ENCODE measurements around the gene MLEC.

The MLEC gene

DNA sequence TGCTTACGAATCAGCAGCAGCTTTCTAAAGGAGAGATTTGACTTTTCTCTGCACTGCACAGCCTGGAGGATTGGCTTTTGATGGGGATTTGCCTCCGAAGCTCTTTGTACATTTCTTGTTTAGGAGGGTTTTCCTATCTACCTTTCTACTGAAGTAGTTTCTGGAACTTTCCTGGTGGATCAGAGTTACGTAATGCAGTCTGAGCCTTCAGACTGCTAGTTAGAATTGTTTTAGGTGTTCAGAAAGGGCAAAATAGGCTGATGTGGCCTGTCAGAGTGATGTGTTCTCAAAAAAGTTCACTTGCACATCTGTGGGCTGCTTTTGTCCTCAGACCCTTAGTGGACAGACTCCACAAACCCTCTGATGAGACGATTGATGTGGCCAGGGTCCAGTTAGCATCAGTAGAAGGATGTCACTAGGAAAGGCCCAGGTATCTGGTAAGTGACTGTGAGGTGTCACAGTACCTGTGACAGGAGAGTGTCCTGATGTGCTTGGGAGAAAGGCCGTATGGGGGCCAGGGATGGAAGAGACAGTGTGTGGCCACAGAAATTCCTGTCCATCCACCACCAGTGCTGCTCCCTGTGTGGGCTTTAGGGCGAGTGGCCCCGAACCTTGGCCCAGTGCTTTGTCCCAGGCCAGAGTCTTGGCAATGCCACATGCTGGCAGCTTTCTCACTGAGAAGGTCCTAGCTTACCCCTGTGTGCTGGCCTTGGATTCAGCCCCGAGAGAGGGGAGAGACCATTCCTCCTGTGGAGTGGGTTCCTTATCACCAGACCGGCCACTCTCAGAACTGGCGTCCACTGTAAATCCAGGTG is 34.2 kb downstream of the MLEC start:
- Histone ChIP-seq H3K4me1 (ENCODE audit: insufficient read depth, low read length) (peaks cover 13% of the 10 kb centered on the region), H3K36me3 (ENCODE audit: insufficient read depth, low read length) (peaks cover 65% of the 10 kb centered on the region), H3K27me3 (ENCODE audit: insufficient read depth, low read length, poor library complexity) (no peaks in the 10 kb centered on the region), H2AFZ (ENCODE audit: low read depth, low read length) (no peak overlapping the region), H3K27ac (ENCODE audit: low read length) (no peak overlapping the region), H4K20me1 (ENCODE audit: insufficient read depth, low read length) (no peaks in the 10 kb centered on the region; the same call in 1 of the 2 replicates), H3K79me2 (ENCODE audit: insufficient read depth, low read length) (peaks cover 2% of the 10 kb centered on the region; the same call in 1 of the 2 replicates), H3K9me3 (ENCODE audit: insufficient read depth, low read length, severe bottlenecking) (no peaks in the 10 kb centered on the region), H3K9ac (ENCODE audit: low read depth, low read length) (no peak overlapping the region), H3K4me2 (ENCODE audit: insufficient read depth, low read length) (no peak overlapping the region), H3K4me3 (ENCODE audit: low read depth in 1 of 2, low read length in 2 of 2) (no peak overlapping the region)
- ATAC-seq (ENCODE audit: insufficient read depth, low read depth) = no peak
- DNase-seq = no peak
- TF ChIP-seq, protein P1, sequence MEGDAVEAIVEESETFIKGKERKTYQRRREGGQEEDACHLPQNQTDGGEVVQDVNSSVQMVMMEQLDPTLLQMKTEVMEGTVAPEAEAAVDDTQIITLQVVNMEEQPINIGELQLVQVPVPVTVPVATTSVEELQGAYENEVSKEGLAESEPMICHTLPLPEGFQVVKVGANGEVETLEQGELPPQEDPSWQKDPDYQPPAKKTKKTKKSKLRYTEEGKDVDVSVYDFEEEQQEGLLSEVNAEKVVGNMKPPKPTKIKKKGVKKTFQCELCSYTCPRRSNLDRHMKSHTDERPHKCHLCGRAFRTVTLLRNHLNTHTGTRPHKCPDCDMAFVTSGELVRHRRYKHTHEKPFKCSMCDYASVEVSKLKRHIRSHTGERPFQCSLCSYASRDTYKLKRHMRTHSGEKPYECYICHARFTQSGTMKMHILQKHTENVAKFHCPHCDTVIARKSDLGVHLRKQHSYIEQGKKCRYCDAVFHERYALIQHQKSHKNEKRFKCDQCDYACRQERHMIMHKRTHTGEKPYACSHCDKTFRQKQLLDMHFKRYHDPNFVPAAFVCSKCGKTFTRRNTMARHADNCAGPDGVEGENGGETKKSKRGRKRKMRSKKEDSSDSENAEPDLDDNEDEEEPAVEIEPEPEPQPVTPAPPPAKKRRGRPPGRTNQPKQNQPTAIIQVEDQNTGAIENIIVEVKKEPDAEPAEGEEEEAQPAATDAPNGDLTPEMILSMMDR (IDR thresholded peaks at IDR 0.05; ENCODE audit: borderline replicate concordance, extremely low read depth, low read length, poor library complexity, severe bottlenecking) = no peak
- no peak for TF ChIP-seq EZH2 (IDR thresholded peaks at IDR 0.05; ENCODE audit: borderline replicate concordance, low read depth, low read length, severe bottlenecking)

DNA sequence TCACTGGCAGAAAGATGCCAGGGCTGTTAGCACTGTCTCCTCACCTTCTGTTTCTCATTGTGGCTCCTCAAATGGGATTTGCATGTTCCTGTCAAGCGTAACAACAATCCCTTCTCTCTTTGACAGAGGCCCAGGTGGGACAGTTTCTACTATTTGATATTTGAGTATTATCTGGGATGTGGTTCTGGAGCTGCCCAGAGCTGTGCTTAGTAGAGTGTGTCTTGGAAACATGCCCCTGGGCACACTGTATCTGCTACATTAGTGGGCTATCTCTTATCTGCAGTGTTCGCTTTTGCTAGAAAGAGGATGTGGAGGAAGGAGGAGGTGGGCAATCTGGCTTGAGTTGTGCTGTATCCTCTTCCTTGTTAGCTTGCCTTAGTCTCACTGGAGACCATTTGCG is 34.9 kb downstream of the MLEC start:
- DNase-seq = no peak

DNA sequence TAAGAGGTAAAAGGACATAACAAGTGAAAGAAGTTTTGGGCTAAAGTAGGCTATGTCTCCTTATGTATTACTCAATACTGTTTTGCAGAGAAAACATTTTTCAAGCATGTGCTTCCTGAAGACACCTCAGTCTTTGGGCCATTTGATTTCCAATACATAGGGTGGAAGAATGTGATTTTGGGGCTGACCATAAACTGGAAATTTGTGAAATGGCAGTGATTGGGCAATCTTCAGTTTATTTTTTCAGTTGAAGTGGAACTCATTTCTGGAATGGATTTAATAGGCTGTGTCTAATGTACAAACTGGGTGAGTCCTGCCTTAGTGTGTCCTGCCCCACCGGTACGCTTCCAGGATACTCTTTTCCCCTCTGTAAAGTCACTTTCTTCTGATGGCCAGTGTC is 35.8 kb downstream of the MLEC start:
- Histone ChIP-seq H3K4me1 (ENCODE audit: insufficient read depth, low read length) (peaks cover 24% of the 10 kb centered on the region), H2AFZ (ENCODE audit: low read depth, low read length) (no peak overlapping the region), H3K79me2 (ENCODE audit: insufficient read depth, low read length) (peaks cover 8% of the 10 kb centered on the region), H3K36me3 (ENCODE audit: insufficient read depth, low read length) (peaks cover 60% of the 10 kb centered on the region), H3K4me2 (ENCODE audit: insufficient read depth, low read length) (no peak overlapping the region), H3K9ac (ENCODE audit: low read depth, low read length) (no peak overlapping the region), H3K27ac (ENCODE audit: low read length) (no peak overlapping the region), H3K4me3 (ENCODE audit: low read depth in 1 of 2, low read length in 2 of 2) (no peak overlapping the region), H3K9me3 (ENCODE audit: insufficient read depth, low read length, severe bottlenecking) (no peaks in the 10 kb centered on the region), H3K27me3 (ENCODE audit: insufficient read depth, low read length, poor library complexity) (no peaks in the 10 kb centered on the region), H4K20me1 (ENCODE audit: insufficient read depth, low read length) (no peaks in the 10 kb centered on the region; the same call in 1 of the 2 replicates)
- no peak for DNase-seq
- no peak for ATAC-seq (ENCODE audit: insufficient read depth, low read depth)
- TF ChIP-seq, protein P1 (IDR thresholded peaks at IDR 0.05; ENCODE audit: borderline replicate concordance, extremely low read depth, low read length, poor library complexity, severe bottlenecking) = no peak
- no peak for TF ChIP-seq EZH2 (IDR thresholded peaks at IDR 0.05; ENCODE audit: borderline replicate concordance, low read depth, low read length, severe bottlenecking)

More for the DNA sequence above, 34.9 kb downstream of the MLEC start:
- H4K20me1 ChIP-seq (ENCODE audit: insufficient read depth, low read length) = no peaks in the 10 kb centered on the region; the same call in 1 of the 2 replicates
- no peak overlapping the region for H3K9ac ChIP-seq (ENCODE audit: low read depth, low read length)
- no peak overlapping the region for H2AFZ ChIP-seq (ENCODE audit: low read depth, low read length)
- peaks cover 20% of the 10 kb centered on the region for H3K4me1 ChIP-seq (ENCODE audit: insufficient read depth, low read length)
- peaks cover 6% of the 10 kb centered on the region for H3K79me2 ChIP-seq (ENCODE audit: insufficient read depth, low read length)
- H3K4me2 ChIP-seq (ENCODE audit: insufficient read depth, low read length) = no peak overlapping the region
- no peak overlapping the region for H3K27ac ChIP-seq (ENCODE audit: low read length)
- TF ChIP-seq EZH2 (IDR thresholded peaks at IDR 0.05; ENCODE audit: borderline replicate concordance, low read depth, low read length, severe bottlenecking) = no peak
- TF ChIP-seq, protein P1 (IDR thresholded peaks at IDR 0.05; ENCODE audit: borderline replicate concordance, extremely low read depth, low read length, poor library complexity, severe bottlenecking) = no peak
- H3K4me3 ChIP-seq (ENCODE audit: low read depth in 1 of 2, low read length in 2 of 2) = no peak overlapping the region
- H3K9me3 ChIP-seq (ENCODE audit: insufficient read depth, low read length, severe bottlenecking) = no peaks in the 10 kb centered on the region
- H3K27me3 ChIP-seq (ENCODE audit: insufficient read depth, low read length, poor library complexity) = no peaks in the 10 kb centered on the region
- ATAC-seq (ENCODE audit: insufficient read depth, low read depth) = no peak
- peaks cover 59% of the 10 kb centered on the region for H3K36me3 ChIP-seq (ENCODE audit: insufficient read depth, low read length)
